HEK293T (cell line): ENCODE measurements around the gene IGSF21.

Experiments used
- CTCF ChIA-PET: fragments of 350-600 bp; formaldehyde crosslinking; extraction: SDS; loops from one replicate; lab custom pipeline; 2021; ENCODE audit warnings: antibody characterized with exemption, inconsistent platforms; lab: Yijun Ruan, JAX
- POLR2A ChIA-PET: fragments of 350-600 bp; formaldehyde crosslinking; extraction: SDS; loops from one replicate; lab custom pipeline; 2020; ENCODE audit warnings: antibody characterized with exemption, inconsistent platforms; lab: Yijun Ruan, JAX
- DNase-seq: peaks from one replicate; pipeline ENCODE4 v3.0.0; 2012; ENCODE audit warnings: mixed read lengths; ENCODE audit errors: extremely low spot score
- ARNT ChIP-seq: fragments of 450-650 bp; IDR thresholded peaks from 2 replicates; pipeline ENCODE4 v1.6.1; 2017; ENCODE audit warnings: mild to moderate bottlenecking
- BHLHE40 ChIP-seq: fragments of 450-650 bp; IDR thresholded peaks from 2 replicates; pipeline ENCODE4 v1.6.1; 2016; ENCODE audit warnings: mild to moderate bottlenecking, moderate library complexity, borderline replicate concordance
- CTBP1 ChIP-seq: fragments of 450-650 bp; IDR thresholded peaks from 2 replicates; pipeline ENCODE4 v1.6.1; 2016; ENCODE audit warnings: borderline replicate concordance
- ELF4 ChIP-seq: fragments of 450-650 bp; IDR thresholded peaks from 2 replicates; pipeline ENCODE4 v1.6.1; 2017; ENCODE audit warnings: antibody characterized with exemption
- FOXA1 ChIP-seq: fragments of 450-650 bp; IDR thresholded peaks from 2 replicates; pipeline ENCODE4 v1.6.1; 2016; ENCODE audit warnings: mild to moderate bottlenecking
- FOXK2 ChIP-seq: fragments of 450-650 bp; IDR thresholded peaks from 2 replicates; pipeline ENCODE4 v1.6.1; 2016; ENCODE audit warnings: mild to moderate bottlenecking
- FOXM1 ChIP-seq: fragments of 450-650 bp; IDR thresholded peaks from 2 replicates; pipeline ENCODE4 v1.6.1; 2017; ENCODE audit warnings: mild to moderate bottlenecking, borderline replicate concordance
- HDGF ChIP-seq: fragments of 450-650 bp; IDR thresholded peaks from 2 replicates; pipeline ENCODE4 v1.6.1; 2017; ENCODE audit warnings: antibody characterized with exemption, borderline replicate concordance
- L3MBTL2 ChIP-seq: fragments of 450-650 bp; conservative IDR thresholded peaks from 2 replicates; pipeline ENCODE4 v1.6.1; 2016; ENCODE audit warnings: mild to moderate bottlenecking
- LEF1 ChIP-seq: fragments of 450-650 bp; IDR thresholded peaks from 2 replicates; pipeline ENCODE4 v1.6.1; 2017; ENCODE audit warnings: mild to moderate bottlenecking, borderline replicate concordance
- NFRKB ChIP-seq: fragments of 450-650 bp; IDR thresholded peaks from 2 replicates; pipeline ENCODE4 v1.6.1; 2016; ENCODE audit warnings: mild to moderate bottlenecking, moderate library complexity
- SP1 ChIP-seq: fragments of 450-650 bp; IDR thresholded peaks from 2 replicates; pipeline ENCODE4 v1.6.1; 2017
- SUZ12 ChIP-seq: fragments of 450-650 bp; IDR thresholded peaks from 2 replicates; pipeline ENCODE4 v1.6.1; 2016; ENCODE audit warnings: mild to moderate bottlenecking
- TARDBP ChIP-seq: fragments of 450-650 bp; IDR thresholded peaks from 2 replicates; pipeline ENCODE4 v1.6.1; 2016
- ZNF384 ChIP-seq: fragments of 450-650 bp; IDR thresholded peaks from 2 replicates; pipeline ENCODE4 v1.6.1; 2016
- TF ChIP-seq, protein P1 (sequence below): fragments of 450-650 bp; IDR thresholded peaks from 2 replicates; pipeline ENCODE4 v1.6.1; 2016

Gene IGSF21

DNA sequence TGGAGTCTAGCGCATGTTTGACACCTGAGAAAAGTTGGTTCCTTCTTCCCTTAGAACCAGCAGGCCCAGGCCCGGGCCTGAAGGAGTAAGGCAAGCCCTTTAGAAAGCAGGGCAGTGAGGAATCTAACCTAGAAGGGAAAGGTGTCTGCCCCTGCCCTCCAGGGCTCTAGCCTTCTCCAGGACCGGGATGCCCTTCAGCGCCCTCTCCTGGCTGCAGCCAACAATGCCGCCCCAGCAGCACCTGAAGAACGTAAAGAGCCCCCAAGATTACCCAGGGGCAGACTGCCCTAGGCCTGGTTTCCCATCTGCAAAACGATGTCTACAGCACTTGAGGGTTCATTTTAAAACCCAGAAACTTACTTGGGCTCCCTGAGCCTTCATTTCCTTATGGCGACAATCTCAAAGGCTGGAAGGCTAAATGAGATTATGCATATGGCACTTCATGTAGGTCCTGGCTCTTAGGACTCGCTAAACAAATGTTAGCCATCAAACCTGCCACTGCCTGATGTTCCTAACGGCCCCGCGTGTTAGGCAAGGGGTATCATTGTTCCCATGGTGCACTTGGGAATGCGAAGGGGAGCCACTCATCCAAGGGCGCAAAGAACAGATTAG, 266.4 kb downstream of the IGSF21 start:
- ChIA-PET CTCF (no interaction called here), POLR2A (no interaction called here)
- TF ChIP-seq L3MBTL2 (no peak), FOXM1 (no peak), SUZ12 (no peak), LEF1 (no peak), ARNT (no peak), HDGF (no peak), ZNF384 (no peak), CTBP1 (no peak), TARDBP (no peak), BHLHE40 (no peak), SP1 (no peak), NFRKB (no peak), ELF4 (no peak)
- TF ChIP-seq, protein P1, sequence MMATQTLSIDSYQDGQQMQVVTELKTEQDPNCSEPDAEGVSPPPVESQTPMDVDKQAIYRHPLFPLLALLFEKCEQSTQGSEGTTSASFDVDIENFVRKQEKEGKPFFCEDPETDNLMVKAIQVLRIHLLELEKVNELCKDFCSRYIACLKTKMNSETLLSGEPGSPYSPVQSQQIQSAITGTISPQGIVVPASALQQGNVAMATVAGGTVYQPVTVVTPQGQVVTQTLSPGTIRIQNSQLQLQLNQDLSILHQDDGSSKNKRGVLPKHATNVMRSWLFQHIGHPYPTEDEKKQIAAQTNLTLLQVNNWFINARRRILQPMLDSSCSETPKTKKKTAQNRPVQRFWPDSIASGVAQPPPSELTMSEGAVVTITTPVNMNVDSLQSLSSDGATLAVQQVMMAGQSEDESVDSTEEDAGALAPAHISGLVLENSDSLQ = no peak
- peak; percentile 73 for DNase-seq

DNA sequence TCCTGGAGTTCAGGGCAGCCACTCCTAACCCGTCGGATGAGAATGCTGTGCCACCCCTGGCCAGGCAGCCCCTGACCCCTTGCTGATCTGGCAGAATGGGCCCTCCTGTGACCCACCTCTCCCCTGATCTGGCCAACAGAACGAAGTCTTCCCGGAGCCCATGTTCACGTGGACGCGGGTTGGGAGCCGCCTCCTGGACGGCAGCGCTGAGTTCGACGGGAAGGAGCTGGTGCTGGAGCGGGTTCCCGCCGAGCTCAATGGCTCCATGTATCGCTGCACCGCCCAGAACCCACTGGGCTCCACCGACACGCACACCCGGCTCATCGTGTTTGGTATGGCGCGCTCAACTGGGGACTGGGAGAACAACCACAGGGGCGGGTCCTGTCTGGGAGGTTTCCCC, 269.1 kb downstream of the IGSF21 start:
- ChIA-PET POLR2A (no interaction called here), CTCF (interaction anchor here (0.9 kb wide), 1 partner anchor 205 kb away, joined by 3 read pairs; no protein-coding TSS in a partner anchor)
- TF ChIP-seq ELF4 = no peak
- TF ChIP-seq SUZ12 = no peak
- TF ChIP-seq NFRKB = no peak
- no peak for TF ChIP-seq CTBP1
- no peak for TF ChIP-seq FOXK2
- TF ChIP-seq L3MBTL2 = no peak
- no peak for TF ChIP-seq TARDBP
- TF ChIP-seq, protein P1 = no peak
- no peak for TF ChIP-seq ARNT
- no peak for DNase-seq

DNA sequence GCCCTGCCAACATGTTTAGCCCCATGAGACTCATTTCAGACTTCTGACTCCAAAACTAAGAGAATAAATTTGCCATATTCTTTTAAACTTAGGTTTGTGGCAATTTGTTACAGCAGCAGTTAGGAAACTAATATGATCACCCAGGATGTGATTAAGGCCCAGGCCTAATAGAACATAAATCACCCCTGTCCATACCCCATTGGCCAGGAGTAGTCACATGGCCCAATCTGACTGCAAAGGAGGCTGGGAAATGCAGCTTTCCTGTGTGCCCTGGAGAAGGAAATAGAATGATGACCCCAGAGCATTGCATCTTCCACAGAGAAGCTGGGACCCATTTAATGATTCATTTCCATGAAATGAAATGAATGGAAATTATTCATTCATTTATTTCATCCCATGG, 272.7 kb downstream of the IGSF21 start:
- TF ChIP-seq SUZ12 (no peak), NFRKB (no peak), FOXM1 (no peak), FOXK2 (no peak), FOXA1 (no peak), LEF1 (no peak), SP1 (no peak), ZNF384 (no peak), L3MBTL2 (no peak), BHLHE40 (no peak), HDGF (no peak), ELF4 (no peak)
- TF ChIP-seq, protein P1 = no peak
- ChIA-PET CTCF (no interaction called here), POLR2A (no interaction called here)
- DNase-seq = no peak

DNA sequence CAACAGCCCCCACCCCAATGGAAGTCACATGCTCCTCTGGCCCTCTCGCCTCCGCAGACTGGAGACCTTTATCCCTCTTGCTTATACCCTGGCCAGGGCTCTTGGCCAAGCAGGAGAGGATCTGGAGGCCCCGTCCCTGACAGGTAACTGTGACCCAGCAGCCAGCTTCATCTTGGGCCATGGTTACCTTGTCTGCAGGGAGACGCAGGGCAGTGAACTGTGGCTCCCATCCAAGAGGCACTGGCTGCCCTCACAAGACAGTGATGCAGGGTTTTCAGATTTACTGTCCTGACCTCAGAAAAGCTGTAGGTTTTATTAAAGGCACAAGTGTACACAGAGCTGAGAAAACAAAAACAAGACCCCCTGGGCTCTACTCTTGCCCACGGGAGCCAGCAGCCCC, 276.5 kb downstream of the IGSF21 start:
- ChIA-PET POLR2A (no interaction called here), CTCF (no interaction called here)
- DNase-seq = no peak
- no peak for TF ChIP-seq SP1
- no peak for TF ChIP-seq FOXK2

DNA sequence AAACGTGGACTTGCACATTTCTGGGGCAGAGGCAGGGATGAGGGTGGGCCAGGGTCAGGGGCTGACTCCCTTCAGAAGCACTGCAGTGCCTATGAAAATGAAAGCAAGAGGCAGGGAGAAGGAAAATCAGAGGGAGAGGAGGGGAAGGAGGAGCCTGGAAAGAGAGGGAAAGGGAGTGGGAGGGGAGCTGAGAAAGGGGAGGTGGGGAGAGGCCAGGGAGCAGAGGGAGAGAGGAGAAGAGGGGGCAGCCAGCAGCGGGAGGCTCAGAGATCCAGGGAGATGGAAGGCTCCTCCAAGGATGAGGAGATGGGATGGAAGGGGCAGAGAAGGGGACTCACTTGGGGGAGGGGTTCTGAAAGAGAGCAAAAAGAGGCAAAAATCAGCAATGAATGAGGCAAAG, 276.9 kb downstream of the IGSF21 start:
- TF ChIP-seq FOXK2 = no peak
- no peak for TF ChIP-seq TARDBP
- TF ChIP-seq ELF4 = no peak
- TF ChIP-seq SP1 = no peak
- TF ChIP-seq ARNT = no peak
- TF ChIP-seq, protein P1 = no peak
- no peak for TF ChIP-seq HDGF
- no peak for TF ChIP-seq SUZ12
- no peak for DNase-seq
- ChIA-PET CTCF (no interaction called here), POLR2A (no interaction called here)

DNA sequence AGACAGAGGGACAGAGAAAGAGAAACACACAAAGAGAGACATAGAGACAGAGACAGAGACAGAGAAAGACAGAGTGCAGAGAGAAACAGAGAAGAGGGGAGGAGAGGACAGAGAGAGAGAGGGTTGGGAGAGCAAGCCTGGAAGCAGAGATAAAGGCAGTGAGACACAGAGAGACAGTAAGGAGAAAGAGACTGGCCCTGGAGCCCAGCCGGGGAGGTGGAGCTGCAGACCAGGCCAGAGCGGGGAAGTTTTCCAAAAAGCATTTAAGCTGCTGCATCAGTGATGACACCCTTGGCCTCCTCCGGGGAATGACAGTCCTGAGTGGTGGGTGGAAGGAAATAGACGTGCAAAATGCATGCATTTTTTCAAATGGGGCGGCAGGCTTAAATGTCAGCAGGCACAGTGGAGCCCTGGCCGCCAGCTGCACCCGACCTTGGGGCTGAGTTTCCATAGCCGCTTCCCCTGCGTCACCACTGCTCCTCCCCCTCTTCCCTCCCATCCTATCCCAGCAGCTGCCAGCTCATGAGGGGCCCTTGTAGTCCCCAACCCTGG, 277.7 kb downstream of the IGSF21 start:
- POLR2A ChIA-PET = no interaction called here
- TF ChIP-seq HDGF = no peak
- no peak for TF ChIP-seq ELF4
- TF ChIP-seq, protein P1 = no peak
- TF ChIP-seq ARNT = no peak
- CTCF ChIA-PET = no interaction called here
- DNase-seq = no peak
